IMR-90 (cell line): Measurements from ENCODE around the gene GREB1L.

ENCODE experiments used
- CTCF ChIP-seq: conservative IDR thresholded peaks from 2 replicates; pipeline ENCODE4 v1.5.1; 2012; ENCODE audit warnings: mild to moderate bottlenecking, low read depth, low read length, improper control_type of control experiment
- ELK1 ChIP-seq: fragments of 150-350 bp; IDR thresholded peaks from 2 replicates; pipeline ENCODE4 v1.6.1; 2016; ENCODE audit warnings: low read depth, mild to moderate bottlenecking, low read length, moderate library complexity, borderline replicate concordance
- POLR2A ChIP-seq: IDR thresholded peaks from 2 replicates; pipeline ENCODE4 v1.6.1; 2012; ENCODE audit warnings: mild to moderate bottlenecking, low read depth, low read length
- RFX5 ChIP-seq: IDR thresholded peaks from 2 replicates; pipeline ENCODE4 v1.8.0; 2012; ENCODE audit warnings: low read depth, mild to moderate bottlenecking, low read length, moderate library complexity

- TF ChIP-seq CTCF (no peak), ELK1 (no peak), RFX5 (no peak), POLR2A (no peak)
These were observed 216.3 kb downstream of the GREB1L start for GRCh38 chr18:21458310-21458709.
